Chondrocyte (in vitro differentiated cells): ENCODE results near the gene SRSF4. TPM values are rescaled to one million over a fixed set of nuclear protein-coding genes. Genes with fewer than 3 reads are reported as not detected.

Experiments
- DNase-seq: peaks from one replicate; pipeline ENCODE4 v3.0.0; 2021; ENCODE audit warnings: mixed read lengths, low spot score
- H3K27ac Mint-ChIP-seq: one replicate; pipeline ENCODE4 v1.8.0; 2021; ENCODE audit warnings: mild to moderate bottlenecking, moderate library complexity, mixed read lengths; ENCODE audit not compliant: unreplicated experiment
- H3K27me3 Mint-ChIP-seq: 2 replicates; pipeline ENCODE4 v1.8.0; 2021; ENCODE audit warnings: low read depth, mixed read lengths
- H3K36me3 Mint-ChIP-seq: 2 replicates; pipeline ENCODE4 v1.8.0; 2021; ENCODE audit warnings: low read depth, mixed read lengths
- H3K4me1 Mint-ChIP-seq: 2 replicates; pipeline ENCODE4 v1.8.0; 2021; ENCODE audit warnings: low read depth, mild to moderate bottlenecking, mixed read lengths
- H3K4me3 Mint-ChIP-seq: one replicate; pipeline ENCODE4 v1.8.0; 2021; ENCODE audit warnings: mild to moderate bottlenecking, moderate library complexity, mixed read lengths; ENCODE audit not compliant: unreplicated experiment
- H3K9me3 Mint-ChIP-seq: 2 replicates; pipeline ENCODE4 v1.8.0; 2021; ENCODE audit warnings: low read depth, mixed read lengths
- total RNA-seq: library from RNA; stranded (reverse); gene quantifications from 3 replicates; pipeline ENCODE4 v1.2.1, GENCODE V29; 2021
- TF ChIP-seq, protein P1 (sequence below): fragments of 200-600 bp; sonication (generic); IDR thresholded peaks from 2 replicates; pipeline ENCODE4 v1.5.0; 2021; ENCODE audit warnings: antibody characterized with exemption, mild to moderate bottlenecking, moderate library complexity

The SRSF4 gene
- total RNA-seq, 1 donor from 2014 or later = 49.1 TPM

DNA sequence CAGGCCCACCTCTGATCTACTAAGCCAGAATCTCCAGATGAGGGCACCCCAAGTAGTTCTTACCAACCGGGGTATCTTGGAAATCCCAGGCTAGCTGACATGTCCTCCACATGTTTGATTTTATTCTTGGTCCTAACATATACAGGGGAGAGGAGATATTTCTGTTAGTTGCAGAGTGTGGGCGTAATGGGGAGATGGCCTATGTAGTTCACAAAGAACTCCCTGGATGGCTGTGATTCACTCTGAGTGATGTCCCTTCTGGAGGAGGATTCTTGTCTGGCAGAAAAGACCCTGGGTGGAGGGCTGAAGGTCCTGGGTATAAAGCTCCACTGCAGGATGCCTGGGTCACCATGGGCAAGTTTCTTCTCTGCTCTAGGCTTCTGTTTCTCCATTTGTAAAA is 35.9 kb upstream of the SRSF4 start:
- no peaks in the 10 kb centered on the region for H3K9me3 Mint-ChIP-seq
- no peak for DNase-seq
- H3K4me1 Mint-ChIP-seq = no peaks in the 10 kb centered on the region
- H3K4me3 Mint-ChIP-seq = no peak overlapping the region
- H3K27ac Mint-ChIP-seq = no peak overlapping the region
- H3K27me3 Mint-ChIP-seq = no peaks in the 10 kb centered on the region
- H3K36me3 Mint-ChIP-seq = peaks cover 11% of the 10 kb centered on the region
- TF ChIP-seq, protein P1, sequence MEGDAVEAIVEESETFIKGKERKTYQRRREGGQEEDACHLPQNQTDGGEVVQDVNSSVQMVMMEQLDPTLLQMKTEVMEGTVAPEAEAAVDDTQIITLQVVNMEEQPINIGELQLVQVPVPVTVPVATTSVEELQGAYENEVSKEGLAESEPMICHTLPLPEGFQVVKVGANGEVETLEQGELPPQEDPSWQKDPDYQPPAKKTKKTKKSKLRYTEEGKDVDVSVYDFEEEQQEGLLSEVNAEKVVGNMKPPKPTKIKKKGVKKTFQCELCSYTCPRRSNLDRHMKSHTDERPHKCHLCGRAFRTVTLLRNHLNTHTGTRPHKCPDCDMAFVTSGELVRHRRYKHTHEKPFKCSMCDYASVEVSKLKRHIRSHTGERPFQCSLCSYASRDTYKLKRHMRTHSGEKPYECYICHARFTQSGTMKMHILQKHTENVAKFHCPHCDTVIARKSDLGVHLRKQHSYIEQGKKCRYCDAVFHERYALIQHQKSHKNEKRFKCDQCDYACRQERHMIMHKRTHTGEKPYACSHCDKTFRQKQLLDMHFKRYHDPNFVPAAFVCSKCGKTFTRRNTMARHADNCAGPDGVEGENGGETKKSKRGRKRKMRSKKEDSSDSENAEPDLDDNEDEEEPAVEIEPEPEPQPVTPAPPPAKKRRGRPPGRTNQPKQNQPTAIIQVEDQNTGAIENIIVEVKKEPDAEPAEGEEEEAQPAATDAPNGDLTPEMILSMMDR = no peak

DNA sequence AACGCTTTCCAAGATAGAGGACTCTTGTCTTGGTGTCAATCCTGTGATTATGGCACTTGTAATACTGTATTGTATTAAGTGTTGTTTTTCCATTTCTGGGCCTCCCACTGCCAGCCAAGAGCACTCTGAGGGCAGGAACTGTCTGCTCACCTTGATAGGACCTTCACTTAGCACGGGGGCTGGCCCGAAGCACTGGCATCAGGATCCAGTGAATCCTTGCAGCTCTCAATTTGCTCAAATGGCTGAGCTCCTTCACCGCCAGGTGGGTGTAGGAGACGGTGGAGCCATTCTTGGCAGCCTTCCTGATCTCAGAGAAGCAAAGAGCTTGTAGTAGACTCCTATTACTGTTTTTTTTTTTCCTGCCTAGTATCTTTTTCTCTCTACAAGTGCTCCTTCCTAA is 31.4 kb upstream of the SRSF4 start:
- Mint-ChIP-seq H3K4me3 (no peak overlapping the region), H3K36me3 (peaks cover 19% of the 10 kb centered on the region), H3K4me1 (peaks cover 5% of the 10 kb centered on the region), H3K9me3 (no peaks in the 10 kb centered on the region), H3K27ac (no peak overlapping the region), H3K27me3 (no peaks in the 10 kb centered on the region)
- DNase-seq = no peak
- TF ChIP-seq, protein P1 = no peak

DNA sequence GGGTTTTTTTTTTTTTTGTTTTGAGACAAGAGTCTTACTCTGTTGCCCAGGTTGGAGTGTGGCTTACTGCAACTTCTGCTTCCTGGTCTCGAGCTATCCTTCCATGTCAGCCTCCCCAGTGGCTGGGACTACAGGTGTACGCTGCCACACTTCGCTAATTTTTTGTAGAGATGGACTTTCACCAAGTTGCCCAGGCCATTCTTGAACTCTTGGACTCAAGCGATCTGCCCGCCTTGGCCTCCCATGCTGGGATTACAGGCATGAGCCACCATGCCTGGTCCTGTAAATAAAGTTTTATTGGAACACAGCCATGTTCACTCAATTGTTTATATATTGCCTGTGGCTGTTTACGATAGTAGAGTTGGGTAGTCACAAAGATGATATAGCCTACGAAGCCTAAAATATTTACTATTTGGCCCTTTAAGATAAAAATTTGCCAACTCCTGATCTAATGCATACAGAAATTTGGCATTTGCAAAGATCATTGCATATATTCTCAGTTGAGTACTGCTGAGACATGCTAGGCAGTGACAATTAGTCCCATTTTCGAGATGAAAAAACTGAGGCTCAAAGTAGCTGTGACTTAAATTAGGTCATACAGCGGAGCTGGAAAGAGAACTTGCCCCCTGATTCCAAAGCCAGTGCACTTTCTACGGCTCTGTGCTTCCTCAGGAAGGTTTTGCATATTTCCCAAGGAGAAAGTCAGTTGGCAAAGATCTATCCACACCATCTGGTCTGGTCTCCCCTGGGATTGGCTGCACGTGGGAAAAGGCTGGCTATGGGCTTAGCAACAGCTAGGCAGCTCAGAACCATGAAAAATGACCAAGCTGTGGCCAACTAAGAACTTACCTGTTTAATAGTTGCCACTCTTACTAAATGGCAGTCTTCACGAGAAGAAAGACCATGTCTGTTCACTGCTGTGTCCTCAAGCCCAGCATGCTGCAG is 29.7 kb upstream of the SRSF4 start:
- Mint-ChIP-seq H3K4me3 (no peak overlapping the region), H3K4me1 (peaks cover 5% of the 10 kb centered on the region), H3K27ac (no peak overlapping the region), H3K9me3 (no peaks in the 10 kb centered on the region), H3K36me3 (peaks cover 19% of the 10 kb centered on the region), H3K27me3 (no peaks in the 10 kb centered on the region)
- TF ChIP-seq, protein P1 = no peak
- DNase-seq = no peak

DNA sequence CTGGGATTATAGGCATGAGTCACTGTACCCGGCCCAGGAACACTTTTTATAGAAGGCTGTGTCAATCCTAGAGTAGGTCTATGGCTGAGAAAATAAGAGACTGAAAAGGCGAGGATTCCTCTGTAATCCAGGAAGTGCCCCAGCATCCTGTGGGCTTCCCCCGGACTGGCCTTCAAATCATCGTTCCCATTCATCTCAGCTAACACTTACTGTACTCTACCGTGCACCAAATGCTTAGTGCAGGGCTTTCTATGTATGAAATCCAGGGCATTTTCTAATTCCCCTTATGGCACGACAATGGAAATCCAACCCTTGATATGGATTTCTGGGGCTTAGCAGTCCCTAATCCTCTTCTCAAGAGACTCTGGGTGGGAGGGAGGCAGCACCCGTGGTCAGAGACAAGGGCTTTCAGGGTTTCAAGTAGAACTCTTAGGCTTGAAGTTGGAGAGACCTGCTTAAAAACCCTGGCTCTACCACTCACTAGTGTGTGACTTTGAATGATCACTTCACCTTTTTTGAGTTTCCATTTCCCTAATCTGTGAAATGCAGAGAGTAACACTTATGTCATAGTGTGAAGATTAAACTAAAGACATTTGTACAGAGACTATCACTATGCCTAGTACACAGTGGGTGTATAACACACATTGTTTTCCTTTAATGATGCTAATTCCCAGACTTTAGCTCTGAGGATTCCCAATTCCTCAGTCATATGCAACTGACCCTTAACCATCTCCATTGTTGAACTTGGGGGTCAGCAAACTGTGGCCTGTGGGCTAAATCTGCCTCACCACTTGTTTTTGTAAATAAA is 28.8 kb upstream of the SRSF4 start:
- Mint-ChIP-seq H3K27ac (no peak overlapping the region), H3K4me3 (no peak overlapping the region), H3K9me3 (no peaks in the 10 kb centered on the region), H3K36me3 (peaks cover 19% of the 10 kb centered on the region), H3K27me3 (no peaks in the 10 kb centered on the region), H3K4me1 (peaks cover 5% of the 10 kb centered on the region)
- TF ChIP-seq, protein P1 = no peak
- no peak for DNase-seq

DNA sequence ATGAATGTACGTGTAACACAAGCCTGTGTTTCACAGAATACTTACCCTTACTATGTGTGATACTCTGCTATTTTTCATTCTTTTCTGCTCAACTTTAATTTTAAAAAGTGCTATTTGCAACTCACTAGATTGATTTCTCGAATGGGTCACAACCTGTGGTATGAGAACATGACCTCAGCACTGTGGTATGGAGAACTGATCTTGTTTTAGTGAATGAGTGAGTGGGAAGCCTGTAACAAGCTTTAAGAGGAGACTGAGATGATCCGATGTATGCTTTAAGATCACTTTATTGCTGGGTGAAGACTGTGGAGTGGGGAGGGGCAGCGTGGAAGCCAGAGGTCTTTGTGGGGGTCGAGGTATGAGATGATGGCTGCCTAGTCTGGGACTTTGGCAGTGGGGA is 27.5 kb upstream of the SRSF4 start:
- Mint-ChIP-seq H3K4me1 (peaks cover 5% of the 10 kb centered on the region), H3K9me3 (no peaks in the 10 kb centered on the region), H3K27ac (peak overlapping the region; percentile 56), H3K27me3 (no peaks in the 10 kb centered on the region), H3K4me3 (no peak overlapping the region), H3K36me3 (peaks cover 18% of the 10 kb centered on the region)
- no peak for DNase-seq
- TF ChIP-seq, protein P1 = no peak
